AG09309 (cell line): ENCODE measurements around the gene RTCA.

Experiments used
- DNase-seq: peaks from one replicate; pipeline ENCODE4 v3.0.0-alpha.2; 2010; ENCODE audit warnings: low read depth
- H3K4me3 ChIP-seq: 2 replicates; pipeline ENCODE4 v1.5.1; 2011; ENCODE audit warnings: mild to moderate bottlenecking, low read depth, low read length, moderate library complexity; ENCODE audit not compliant: control insufficient read depth
- TF ChIP-seq, protein P1 (sequence below): IDR thresholded peaks from 2 replicates; pipeline ENCODE4 v1.5.1; 2011; ENCODE audit warnings: mild to moderate bottlenecking, low read depth, low read length, inconsistent platforms; ENCODE audit not compliant: insufficient read depth, control insufficient read depth; ENCODE audit errors: missing control alignments

RTCA gene

DNA sequence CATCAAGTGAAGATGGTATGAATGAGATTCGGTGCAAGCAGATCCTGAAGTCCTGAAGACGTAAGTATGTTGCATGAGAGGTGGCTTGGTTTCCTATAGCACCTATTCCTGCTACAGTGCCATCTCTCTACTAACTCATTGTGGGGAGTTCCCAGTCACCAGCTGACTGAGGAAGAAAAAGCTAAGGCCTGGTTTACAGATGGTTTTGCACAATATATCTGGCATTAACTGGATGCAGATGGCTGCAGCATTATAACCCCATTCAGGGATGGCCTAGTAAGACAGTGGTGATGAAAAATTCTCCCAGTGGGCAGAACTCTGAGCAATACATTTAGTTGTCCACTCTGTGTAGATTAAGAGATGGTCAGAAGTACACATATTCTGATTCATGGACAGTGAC is 36.7 kb downstream of the RTCA start:
- TF ChIP-seq, protein P1, sequence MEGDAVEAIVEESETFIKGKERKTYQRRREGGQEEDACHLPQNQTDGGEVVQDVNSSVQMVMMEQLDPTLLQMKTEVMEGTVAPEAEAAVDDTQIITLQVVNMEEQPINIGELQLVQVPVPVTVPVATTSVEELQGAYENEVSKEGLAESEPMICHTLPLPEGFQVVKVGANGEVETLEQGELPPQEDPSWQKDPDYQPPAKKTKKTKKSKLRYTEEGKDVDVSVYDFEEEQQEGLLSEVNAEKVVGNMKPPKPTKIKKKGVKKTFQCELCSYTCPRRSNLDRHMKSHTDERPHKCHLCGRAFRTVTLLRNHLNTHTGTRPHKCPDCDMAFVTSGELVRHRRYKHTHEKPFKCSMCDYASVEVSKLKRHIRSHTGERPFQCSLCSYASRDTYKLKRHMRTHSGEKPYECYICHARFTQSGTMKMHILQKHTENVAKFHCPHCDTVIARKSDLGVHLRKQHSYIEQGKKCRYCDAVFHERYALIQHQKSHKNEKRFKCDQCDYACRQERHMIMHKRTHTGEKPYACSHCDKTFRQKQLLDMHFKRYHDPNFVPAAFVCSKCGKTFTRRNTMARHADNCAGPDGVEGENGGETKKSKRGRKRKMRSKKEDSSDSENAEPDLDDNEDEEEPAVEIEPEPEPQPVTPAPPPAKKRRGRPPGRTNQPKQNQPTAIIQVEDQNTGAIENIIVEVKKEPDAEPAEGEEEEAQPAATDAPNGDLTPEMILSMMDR = no peak
- no peak overlapping the region for H3K4me3 ChIP-seq
- DNase-seq = peak; percentile 21

DNA sequence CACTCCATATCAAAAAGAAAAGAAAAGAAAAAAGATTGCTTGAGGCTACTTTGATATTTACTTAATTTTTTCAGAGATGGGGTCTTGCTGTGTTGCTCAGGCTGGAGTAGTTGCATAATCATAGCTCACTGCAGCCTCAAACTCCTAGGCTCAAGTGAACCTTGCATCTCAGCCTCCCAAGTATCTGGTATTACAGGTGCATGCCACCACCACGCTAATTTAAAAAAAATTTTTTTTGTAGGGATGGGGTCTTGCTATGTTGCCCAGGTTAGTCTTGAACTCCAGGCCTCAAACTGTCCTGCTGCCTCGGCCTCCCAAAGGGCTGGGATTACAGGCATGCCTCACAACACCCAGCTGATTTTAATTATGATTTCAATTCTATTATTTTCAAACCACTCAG is 38.2 kb downstream of the RTCA start:
- DNase-seq = no peak
- TF ChIP-seq, protein P1 = no peak
- H3K4me3 ChIP-seq = no peak overlapping the region

DNA sequence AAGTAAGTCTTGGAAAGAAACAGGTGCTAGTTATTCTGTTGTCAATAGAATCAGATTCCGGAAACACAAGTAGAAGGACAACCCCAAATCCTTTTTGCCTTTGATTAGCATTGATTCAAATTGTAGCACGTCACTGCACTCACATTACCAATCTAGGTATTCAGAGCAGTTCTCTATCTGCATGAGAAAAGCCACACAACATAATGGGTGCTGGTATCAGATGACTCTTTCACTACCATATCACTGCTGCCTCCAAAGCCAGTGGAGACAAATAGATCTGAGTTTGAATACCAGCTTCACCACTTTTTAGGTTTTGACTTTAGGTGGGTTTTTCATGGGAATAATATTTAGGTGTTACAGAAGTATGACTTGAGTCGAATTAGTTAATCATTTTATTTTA is 38.9 kb downstream of the RTCA start:
- no peak for DNase-seq
- TF ChIP-seq, protein P1 = no peak
- H3K4me3 ChIP-seq = no peak overlapping the region

DNA sequence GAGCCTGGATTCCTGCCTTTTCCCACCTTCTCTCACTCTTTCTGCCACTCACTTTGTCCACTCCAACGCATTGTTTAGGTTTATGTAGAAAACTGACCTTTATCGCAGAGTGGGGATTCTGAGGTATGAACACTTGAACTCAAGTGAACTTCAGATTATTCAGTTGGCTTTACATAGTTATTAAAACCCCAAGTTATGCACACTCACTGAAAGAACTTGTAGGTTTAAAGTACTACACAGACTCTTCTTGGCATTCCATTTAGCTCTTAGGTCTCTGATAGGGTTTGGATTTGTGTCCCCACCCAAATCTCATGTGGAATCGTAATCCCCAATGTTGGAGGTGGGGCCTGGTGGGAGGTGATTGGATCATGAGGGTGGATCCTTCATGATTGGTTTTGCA is 39.9 kb downstream of the RTCA start:
- TF ChIP-seq, protein P1 = no peak
- no peak for DNase-seq
- H3K4me3 ChIP-seq = no peak overlapping the region

DNA sequence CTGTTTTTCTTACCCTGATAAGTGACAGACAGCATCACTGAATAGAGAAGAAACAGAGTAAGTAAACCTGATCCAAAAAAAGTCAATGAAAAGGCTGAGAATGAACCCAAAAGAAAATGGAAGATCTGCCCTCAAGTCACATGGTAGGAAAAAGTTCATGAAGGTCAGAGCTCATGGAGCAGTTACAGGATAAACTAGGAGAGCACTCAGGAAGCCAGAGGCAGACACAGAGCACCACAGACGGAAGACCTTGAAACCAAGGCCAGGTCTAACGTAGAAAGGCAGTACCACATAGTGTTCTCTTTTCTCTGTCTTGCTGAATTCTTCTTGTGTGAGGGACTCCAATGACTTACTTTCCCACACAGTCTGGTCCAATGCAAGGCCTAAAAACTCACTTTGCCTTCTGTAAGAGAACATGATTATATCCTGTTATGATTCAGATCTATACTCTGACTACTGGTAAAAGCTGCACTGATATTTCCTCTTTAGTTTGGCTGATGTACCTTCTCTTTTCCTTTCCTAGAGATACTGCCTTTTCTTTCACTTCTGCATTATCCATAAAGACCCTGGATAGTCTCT is 40.8 kb downstream of the RTCA start:
- DNase-seq = no peak
- TF ChIP-seq, protein P1 = no peak
- H3K4me3 ChIP-seq = no peak overlapping the region

DNA sequence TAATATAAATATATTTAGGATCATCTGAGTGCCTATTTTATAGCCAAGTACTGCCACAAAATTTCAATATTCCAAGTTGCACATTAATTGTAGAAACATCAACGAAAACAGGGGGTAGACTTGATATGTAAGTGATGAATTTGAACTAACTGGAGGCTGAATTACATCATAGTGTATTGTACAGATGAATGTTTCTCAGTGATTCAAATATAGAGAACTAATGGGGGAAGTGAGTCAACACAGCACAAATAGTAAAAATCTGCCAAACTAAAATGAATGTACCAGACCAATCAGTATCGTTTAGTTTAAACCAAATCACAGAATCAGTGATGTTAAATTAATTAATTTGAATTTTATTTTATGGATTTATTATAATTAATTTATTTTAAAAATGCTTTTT is 42.8 kb downstream of the RTCA start:
- H3K4me3 ChIP-seq = no peak overlapping the region
- TF ChIP-seq, protein P1 = no peak
- DNase-seq = peak; percentile 24

DNA sequence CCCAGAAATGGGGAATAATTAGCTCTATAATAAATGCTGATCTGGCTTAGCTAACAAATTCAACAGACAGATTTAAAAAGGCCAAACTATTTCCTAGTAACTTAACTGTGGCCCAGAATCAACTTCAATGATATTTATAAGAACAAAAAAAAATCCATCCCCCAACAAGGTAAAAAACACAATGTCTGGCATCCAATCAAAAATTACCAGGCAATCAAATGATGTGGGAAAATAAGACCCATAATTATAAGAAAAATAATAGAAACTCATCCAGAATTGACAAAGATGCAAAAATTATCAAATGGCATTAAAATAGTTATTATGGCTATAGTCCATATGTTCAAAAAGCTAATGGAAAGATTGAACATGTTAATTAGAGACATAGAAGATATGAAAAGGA is 43.8 kb downstream of the RTCA start:
- TF ChIP-seq, protein P1 = no peak
- no peak overlapping the region for H3K4me3 ChIP-seq
- DNase-seq = no peak
